Hepatocyte (in vitro differentiated cells): Measurements from ENCODE around the gene STX18. TPM values are rescaled to one million over a fixed set of nuclear protein-coding genes. Genes with fewer than 3 reads are reported as not detected.
A peak's percentile ranks its signal among the peaks of the same experiment; 100 is the strongest.

Experiments used
- DNase-seq: peaks from one replicate; pipeline ENCODE4 v3.0.0-alpha.2; 2016; ENCODE audit warnings: low spot score
- H2AFZ ChIP-seq: fragments of 200-600 bp; sonication (generic); 2 replicates; pipeline ENCODE4 v1.6.0; 2016; ENCODE audit warnings: antibody characterized with exemption, mild to moderate bottlenecking
- H3K27ac ChIP-seq: fragments of 200-600 bp; sonication (generic); 2 replicates; pipeline ENCODE4 v1.5.1; 2016; ENCODE audit warnings: mild to moderate bottlenecking
- H3K27me3 ChIP-seq: fragments of 200-600 bp; sonication (generic); 2 replicates; pipeline ENCODE4 v1.6.1; 2016
- H3K36me3 ChIP-seq: fragments of 200-600 bp; sonication (generic); replicated peaks from 2 replicates; pipeline ENCODE4 v1.5.1; 2016; ENCODE audit warnings: low read depth; ENCODE audit not compliant: insufficient read depth
- H3K4me1 ChIP-seq: fragments of 200-600 bp; sonication (generic); 2 replicates; pipeline ENCODE4 v1.5.1; 2016; ENCODE audit warnings: mild to moderate bottlenecking, moderate library complexity; ENCODE audit not compliant: insufficient read depth
- H3K4me2 ChIP-seq: fragments of 200-600 bp; sonication (generic); 2 replicates; pipeline ENCODE4 v1.6.0; 2016
- H3K4me3 ChIP-seq: fragments of 200-600 bp; sonication (generic); 2 replicates; pipeline ENCODE4 v1.5.1; 2016; ENCODE audit warnings: mild to moderate bottlenecking
- H3K79me2 ChIP-seq: fragments of 200-600 bp; sonication (generic); 2 replicates; pipeline ENCODE4 v1.6.0; 2017; ENCODE audit warnings: mild to moderate bottlenecking
- H3K9me2 ChIP-seq: fragments of 200-600 bp; sonication (generic); replicated peaks from 2 replicates; pipeline ENCODE4 v1.6.0; 2017; ENCODE audit warnings: mild to moderate bottlenecking; ENCODE audit not compliant: insufficient read depth
- H3K9me3 ChIP-seq: fragments of 200-600 bp; sonication (generic); 2 replicates; pipeline ENCODE4 v1.5.1; 2016; ENCODE audit warnings: low read depth, mild to moderate bottlenecking
- H4K20me1 ChIP-seq: fragments of 200-600 bp; sonication (generic); 2 replicates; pipeline ENCODE4 v1.6.0; 2016; ENCODE audit warnings: mild to moderate bottlenecking; ENCODE audit not compliant: insufficient read depth, poor library complexity, severe bottlenecking
- CTCF ChIP-seq: fragments of 200-600 bp; sonication (generic); IDR thresholded peaks from 2 replicates; pipeline ENCODE4 v1.5.1; 2016; ENCODE audit warnings: antibody characterized with exemption, mild to moderate bottlenecking; ENCODE audit not compliant: poor library complexity
- EZH2 ChIP-seq: fragments of 200-600 bp; sonication (generic); IDR thresholded peaks from 2 replicates; pipeline ENCODE4 v1.6.1; 2016; ENCODE audit warnings: antibody characterized with exemption, mild to moderate bottlenecking, borderline replicate concordance
- EZH2phosphoT487 ChIP-seq: fragments of 200-600 bp; sonication (generic); IDR thresholded peaks from one replicate; pipeline ENCODE4 v1.6.1; 2018; ENCODE audit warnings: antibody characterized with exemption, mild to moderate bottlenecking, low read depth, moderate library complexity; ENCODE audit not compliant: unreplicated experiment, severe bottlenecking
- WGBS: methylation state at CpG from one replicate; pipeline ENCODE4 v1.1.6; 2016; ENCODE audit warnings: low lambda C conversion rate; ENCODE audit errors: missing lambda C conversion rate; 5-methylcytosine and 5-hydroxymethylcytosine counted together
- polyA plus RNA-seq: library from polyadenylated mRNA; unstranded; fragments of >200 nt; fragmentation: Nextera tagmentation; extraction: Ambion mirVana; gene quantifications from 2 replicates; pipeline ENCODE4 v1.2.1, GENCODE V29; 2016
- total RNA-seq: library from RNA; depleted of rRNA; stranded (reverse); fragments of >200 nt; gene quantifications from 2 replicates; pipeline ENCODE4 v1.2.3, GENCODE V29; 2014

STX18 gene
- total and polyA plus RNA-seq, 2 experiments from 2014 or later = 32.1 to 54.3 TPM

GRCh38 chr4:4462970-4463369 lies 78.9 kb downstream of the STX18 start:
- Histone ChIP-seq H3K27ac (no peak overlapping the region), H4K20me1 (no peaks in the 10 kb centered on the region), H3K4me3 (no peak overlapping the region), H3K79me2 (no peaks in the 10 kb centered on the region), H3K4me2 (no peak overlapping the region), H3K9me3 (no peaks in the 10 kb centered on the region), H3K36me3 (peaks cover 7% of the 10 kb centered on the region), H3K9me2 (no peaks in the 10 kb centered on the region), H2AFZ (no peak overlapping the region), H3K4me1 (no peaks in the 10 kb centered on the region), H3K27me3 (no peaks in the 10 kb centered on the region)
- 60% methylated on average over 3 of the region's 3 CpGs for WGBS
- DNase-seq = no peak
- TF ChIP-seq CTCF = no peak
- no peak for TF ChIP-seq EZH2phosphoT487
- no peak for TF ChIP-seq EZH2

GRCh38 chr4:4461850-4462249 lies 80.0 kb downstream of the STX18 start:
- peaks cover 7% of the 10 kb centered on the region for H3K36me3 ChIP-seq
- no peaks in the 10 kb centered on the region for H4K20me1 ChIP-seq
- H3K4me2 ChIP-seq = no peak overlapping the region
- no peaks in the 10 kb centered on the region for H3K9me2 ChIP-seq
- H3K27me3 ChIP-seq = no peaks in the 10 kb centered on the region
- H3K27ac ChIP-seq = no peak overlapping the region
- no peak overlapping the region for H2AFZ ChIP-seq
- H3K79me2 ChIP-seq = no peaks in the 10 kb centered on the region
- no peaks in the 10 kb centered on the region for H3K4me1 ChIP-seq
- TF ChIP-seq EZH2phosphoT487 = no peak
- no peaks in the 10 kb centered on the region for H3K9me3 ChIP-seq
- no peak overlapping the region for H3K4me3 ChIP-seq
- peak; percentile 72 for DNase-seq
- WGBS = 65% methylated on average over 5 of the region's 5 CpGs

GRCh38 chr4:4461178-4461577 lies 80.7 kb downstream of the STX18 start:
- DNase-seq = no peak
- H3K36me3 ChIP-seq = peaks cover 7% of the 10 kb centered on the region
- no peaks in the 10 kb centered on the region for H3K9me2 ChIP-seq
- no peak overlapping the region for H3K4me3 ChIP-seq
- no peaks in the 10 kb centered on the region for H3K9me3 ChIP-seq
- H4K20me1 ChIP-seq = no peaks in the 10 kb centered on the region
- no peak overlapping the region for H2AFZ ChIP-seq
- no peak overlapping the region for H3K4me2 ChIP-seq
- H3K79me2 ChIP-seq = no peaks in the 10 kb centered on the region
- no peaks in the 10 kb centered on the region for H3K4me1 ChIP-seq
- H3K27me3 ChIP-seq = no peaks in the 10 kb centered on the region
- H3K27ac ChIP-seq = no peak overlapping the region
- TF ChIP-seq CTCF (no peak), EZH2 (no peak), EZH2phosphoT487 (no peak)

- no peaks in the 10 kb centered on the region for H3K79me2 ChIP-seq
- no peak overlapping the region for H3K4me3 ChIP-seq
- no peak overlapping the region for H2AFZ ChIP-seq
- no peaks in the 10 kb centered on the region for H4K20me1 ChIP-seq
- no peak for DNase-seq
- H3K9me2 ChIP-seq = no peaks in the 10 kb centered on the region
- no peaks in the 10 kb centered on the region for H3K27me3 ChIP-seq
- 96% methylated on average over 6 of the region's 6 CpGs for WGBS
- H3K4me1 ChIP-seq = no peaks in the 10 kb centered on the region
- TF ChIP-seq EZH2phosphoT487 (no peak), CTCF (no peak), EZH2 (no peak)
- no peaks in the 10 kb centered on the region for H3K9me3 ChIP-seq
- no peak overlapping the region for H3K27ac ChIP-seq
- H3K36me3 ChIP-seq = peaks cover 7% of the 10 kb centered on the region
- H3K4me2 ChIP-seq = no peak overlapping the region
These were observed 81.1 kb downstream of the STX18 start for GRCh38 chr4:4460759-4461158.
